SIG-M5 treated with dmso at 0.1 percent for 504 hours (cell line): ENCODE results near the gene CNTRL.

ENCODE experiments used
- DNase-seq: peaks from one replicate; lab custom pipeline; 2025; ENCODE audit not compliant: unreplicated experiment; lab: John Stamatoyannopoulos, UW

Gene CNTRL

GRCh38 chr9:121197132-121197531 lies 122.4 kb downstream of the CNTRL start:
- no peak for DNase-seq

- DNase-seq = no peak
Observed at GRCh38 chr9:121198512-121199042, 123.8 kb downstream of the CNTRL start.

GRCh38 chr9:121199921-121200320 lies 125.2 kb downstream of the CNTRL start:
- DNase-seq = peak; percentile 53

GRCh38 chr9:121200356-121200755 lies 125.6 kb downstream of the CNTRL start:
- no peak for DNase-seq

GRCh38 chr9:121201045-121201737 lies 126.4 kb downstream of the CNTRL start:
- no peak for DNase-seq

GRCh38 chr9:121201738-121202533 lies 127.2 kb downstream of the CNTRL start, which contains the start of gene RAB14:
TSS of gene RAB14 (minus strand) at chr9:121201869. CDS start at chr9:121193412, 8,457 bp downstream.
- DNase-seq = peak; percentile 97

- DNase-seq = no peak
Observed at GRCh38 chr9:121204121-121204520, 129.4 kb downstream of the CNTRL start.

GRCh38 chr9:121204611-121205010 lies 129.9 kb downstream of the CNTRL start:
- no peak for DNase-seq

- DNase-seq = no peak
Observed at GRCh38 chr9:121206516-121207370, 132.0 kb downstream of the CNTRL start.

GRCh38 chr9:121207371-121207940 lies 132.7 kb downstream of the CNTRL start:
- no peak for DNase-seq

GRCh38 chr9:121210536-121210935 lies 135.8 kb downstream of the CNTRL start:
- DNase-seq = no peak

GRCh38 chr9:121213136-121213806 lies 138.5 kb downstream of the CNTRL start:
- DNase-seq = peak; percentile 76

- no peak for DNase-seq
Observed at GRCh38 chr9:121214005-121214404, 139.2 kb downstream of the CNTRL start.

GRCh38 chr9:121216271-121216805 lies 141.6 kb downstream of the CNTRL start:
- DNase-seq = no peak

GRCh38 chr9:121217609-121218292 lies 143.0 kb downstream of the CNTRL start:
- no peak for DNase-seq

- no peak for DNase-seq
Observed at GRCh38 chr9:121218357-121219027, 143.7 kb downstream of the CNTRL start.

- DNase-seq = no peak
Observed at GRCh38 chr9:121219530-121219929, 144.8 kb downstream of the CNTRL start.

- no peak for DNase-seq
Observed at GRCh38 chr9:121220996-121221663, 146.4 kb downstream of the CNTRL start.
